Caco-2 (cell line): ENCODE measurements around the gene PSMG3. TPM values are rescaled to one million over a fixed set of nuclear protein-coding genes. Genes with fewer than 3 reads are reported as not detected.

Source experiments
- BruUV-seq: library from RNA; stranded (reverse); fragments of 400-500 nt; replicated peaks from 2 replicates; lab custom pipeline; 2021; lab: Mats Ljungman, UMichigan
- CTCF ChIA-PET: fragments of 300-600 bp; sonication (Branson Sonifier 250); formaldehyde crosslinking; loops from one replicate; lab custom pipeline; 2022; ENCODE audit warnings: antibody characterized with exemption; lab: Charles Lee
- POLR2A ChIA-PET: fragments of 300-600 bp; sonication (Branson Sonifier 250); formaldehyde crosslinking; loops from one replicate; lab custom pipeline; 2022; ENCODE audit warnings: antibody characterized with exemption; lab: Charles Lee
- DNase-seq, 2 experiments: peaks; one replicate each; pipeline versions ENCODE4 v3.0.0 to v3.0.0-alpha.2; 2020 to 2022
- H3K27me3 ChIP-seq: replicated peaks from 2 replicates; pipeline ENCODE4 v1.6.0; 2011; ENCODE audit warnings: low read length; ENCODE audit not compliant: control insufficient read depth, insufficient read depth
- H3K36me3 ChIP-seq: 2 replicates; pipeline ENCODE4 v1.5.1; 2011; ENCODE audit warnings: low read length; ENCODE audit not compliant: control insufficient read depth, insufficient read depth
- H3K4me1 ChIP-seq: fragments of 250-450 bp; sonication (Bioruptor Pico); 2 replicates; pipeline ENCODE4 v1.5.1; 2020; ENCODE audit warnings: mild to moderate bottlenecking
- H3K4me3 ChIP-seq: 2 replicates; pipeline ENCODE4 v1.5.1; 2011; ENCODE audit warnings: low read depth, mild to moderate bottlenecking, control low read depth, low read length
- H3K9me3 ChIP-seq: fragments of 250-450 bp; sonication (Bioruptor Pico); 2 replicates; pipeline ENCODE4 v1.5.1; 2020; ENCODE audit warnings: mild to moderate bottlenecking, moderate library complexity
- H3K27ac Mint-ChIP-seq: one replicate; pipeline ENCODE4 v1.8.0; 2022; ENCODE audit warnings: mixed read lengths; ENCODE audit not compliant: unreplicated experiment
- H3K27me3 Mint-ChIP-seq: one replicate; pipeline ENCODE4 v1.8.0; 2022; ENCODE audit warnings: mixed read lengths; ENCODE audit not compliant: insufficient read depth, unreplicated experiment
- H3K36me3 Mint-ChIP-seq: one replicate; pipeline ENCODE4 v1.8.0; 2022; ENCODE audit warnings: mild to moderate bottlenecking, mixed read lengths; ENCODE audit not compliant: insufficient read depth, unreplicated experiment
- H3K4me1 Mint-ChIP-seq: one replicate; pipeline ENCODE4 v1.8.0; 2022; ENCODE audit warnings: low read depth, mixed read lengths; ENCODE audit not compliant: unreplicated experiment
- H3K4me3 Mint-ChIP-seq: one replicate; pipeline ENCODE4 v1.8.0; 2022; ENCODE audit warnings: mild to moderate bottlenecking, moderate library complexity, mixed read lengths; ENCODE audit not compliant: unreplicated experiment
- H3K9me3 Mint-ChIP-seq: one replicate; pipeline ENCODE4 v1.8.0; 2022; ENCODE audit warnings: mixed read lengths; ENCODE audit not compliant: unreplicated experiment
- intact Hi-C: fragments of 100-400 bp; cut with micrococcal nuclease; formaldehyde crosslinking; loops from one replicate; pipeline ENCODE4 v1.10.0; 2022; ENCODE audit not compliant: unreplicated experiment
- total RNA-seq: library from RNA; stranded (reverse); gene quantifications from 2 replicates; pipeline ENCODE4 v1.2.3, GENCODE V29; 2022
- TF ChIP-seq, protein P1 (sequence below), 2 experiments: fragments of 200-600 bp in 1 of 2; IDR thresholded peaks; 1 replicate in 1 of 2; 2 replicates in 1 of 2; pipeline versions ENCODE4 v1.5.1 to v1.8.0; 2011 to 2022; ENCODE audit warnings: antibody characterized with exemption in 1 of 2, control low read depth in 1 of 2, inconsistent platforms in 1 of 2, low read depth in 1 of 2, low read length in 1 of 2, mild to moderate bottlenecking in 1 of 2, moderate library complexity in 1 of 2; ENCODE audit not compliant: insufficient read depth in 1 of 2, severe bottlenecking in 1 of 2, unreplicated experiment in 1 of 2

PSMG3 gene
- total RNA-seq, 1 experiment from 2014 or later = 35.1 TPM

DNA sequence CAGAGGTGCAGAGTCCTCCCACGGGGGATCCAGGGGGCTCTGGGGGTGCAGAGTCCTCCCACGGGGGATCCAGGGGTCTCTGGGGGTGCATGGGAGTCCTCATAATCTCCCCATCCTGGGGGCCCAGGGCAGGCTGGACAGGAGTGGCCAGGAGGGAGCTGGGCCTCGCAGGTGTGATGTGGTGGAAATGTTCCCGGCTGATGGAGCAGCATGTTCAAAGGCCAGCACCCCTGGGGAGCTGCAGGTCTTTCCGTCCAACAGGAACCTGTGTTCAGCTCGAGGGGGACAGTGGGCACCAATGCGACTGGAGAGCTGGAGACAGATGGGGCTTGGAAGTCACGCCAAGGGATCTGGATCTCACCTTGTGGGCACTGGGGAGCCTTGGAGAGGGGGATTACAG is 38.5 kb upstream of the PSMG3 start:
- no peaks in the 10 kb centered on the region for H3K9me3 Mint-ChIP-seq
- CTCF ChIA-PET = no interaction called here

DNA sequence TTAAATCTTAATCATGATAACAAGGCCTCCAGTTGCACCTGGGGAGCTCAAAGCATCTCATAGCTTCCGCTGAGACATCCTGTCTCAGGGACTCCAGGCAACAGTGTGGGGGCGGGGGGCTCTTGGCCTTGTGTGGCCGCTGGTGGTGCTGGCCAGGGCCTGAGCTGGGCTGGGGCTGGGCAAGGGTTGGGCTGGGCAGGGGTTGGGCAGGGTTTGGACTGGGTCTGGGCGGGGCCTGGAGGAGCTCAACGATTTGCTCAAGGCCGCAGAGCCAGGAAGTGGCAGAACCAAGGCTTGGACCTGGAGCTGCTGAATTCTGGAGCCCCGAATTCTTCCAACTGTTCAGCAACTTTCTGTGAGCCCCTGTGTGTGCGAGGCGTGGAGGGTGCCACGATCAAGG is 37.9 kb upstream of the PSMG3 start:
- H3K4me3 ChIP-seq = no peak overlapping the region
- CTCF ChIA-PET = no interaction called here
- H3K27me3 ChIP-seq = no peaks in the 10 kb centered on the region
- intact Hi-C loops = no loop called here
- Mint-ChIP-seq H3K4me3 (no peak overlapping the region), H3K9me3 (no peaks in the 10 kb centered on the region), H3K36me3 (no peaks in the 10 kb centered on the region), H3K4me1 (no peaks in the 10 kb centered on the region), H3K27me3 (peaks cover 16% of the 10 kb centered on the region), H3K27ac (no peak overlapping the region)
- BruUV-seq = no TSS peak
- TF ChIP-seq, protein P1, sequence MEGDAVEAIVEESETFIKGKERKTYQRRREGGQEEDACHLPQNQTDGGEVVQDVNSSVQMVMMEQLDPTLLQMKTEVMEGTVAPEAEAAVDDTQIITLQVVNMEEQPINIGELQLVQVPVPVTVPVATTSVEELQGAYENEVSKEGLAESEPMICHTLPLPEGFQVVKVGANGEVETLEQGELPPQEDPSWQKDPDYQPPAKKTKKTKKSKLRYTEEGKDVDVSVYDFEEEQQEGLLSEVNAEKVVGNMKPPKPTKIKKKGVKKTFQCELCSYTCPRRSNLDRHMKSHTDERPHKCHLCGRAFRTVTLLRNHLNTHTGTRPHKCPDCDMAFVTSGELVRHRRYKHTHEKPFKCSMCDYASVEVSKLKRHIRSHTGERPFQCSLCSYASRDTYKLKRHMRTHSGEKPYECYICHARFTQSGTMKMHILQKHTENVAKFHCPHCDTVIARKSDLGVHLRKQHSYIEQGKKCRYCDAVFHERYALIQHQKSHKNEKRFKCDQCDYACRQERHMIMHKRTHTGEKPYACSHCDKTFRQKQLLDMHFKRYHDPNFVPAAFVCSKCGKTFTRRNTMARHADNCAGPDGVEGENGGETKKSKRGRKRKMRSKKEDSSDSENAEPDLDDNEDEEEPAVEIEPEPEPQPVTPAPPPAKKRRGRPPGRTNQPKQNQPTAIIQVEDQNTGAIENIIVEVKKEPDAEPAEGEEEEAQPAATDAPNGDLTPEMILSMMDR (IDR thresholded peaks at IDR 0.05; ENCODE audit: insufficient read depth in 1 of 2, low read depth in 1 of 2, low read length in 1 of 2, severe bottlenecking in 1 of 2, unreplicated experiment in 1 of 2) = no peak
- H3K9me3 ChIP-seq = no peaks in the 10 kb centered on the region
- POLR2A ChIA-PET = no interaction called here
- DNase-seq = no peak
- H3K4me1 ChIP-seq = 0 out of 2 replicates have a peak, but pooled peaks cover 5% of the 10 kb centered on the region
- H3K36me3 ChIP-seq = no peaks in the 10 kb centered on the region

More for the DNA sequence above, 38.5 kb upstream of the PSMG3 start:
- Histone ChIP-seq H3K4me1 (0 out of 2 replicates have a peak, but pooled peaks cover 5% of the 10 kb centered on the region), H3K36me3 (no peaks in the 10 kb centered on the region), H3K27me3 (no peaks in the 10 kb centered on the region; the same call in 1 of the 2 replicates), H3K4me3 (no peak overlapping the region), H3K9me3 (no peaks in the 10 kb centered on the region)
- no peaks in the 10 kb centered on the region for H3K36me3 Mint-ChIP-seq
- H3K4me1 Mint-ChIP-seq = no peaks in the 10 kb centered on the region
- H3K4me3 Mint-ChIP-seq = no peak overlapping the region
- no peak for DNase-seq
- no TSS peak for BruUV-seq
- intact Hi-C loops = no loop called here
- H3K27me3 Mint-ChIP-seq = peaks cover 16% of the 10 kb centered on the region
- TF ChIP-seq, protein P1 (IDR thresholded peaks at IDR 0.05; ENCODE audit: insufficient read depth in 1 of 2, low read depth in 1 of 2, low read length in 1 of 2, severe bottlenecking in 1 of 2, unreplicated experiment in 1 of 2) = no peak
- POLR2A ChIA-PET = no interaction called here
- H3K27ac Mint-ChIP-seq = no peak overlapping the region

DNA sequence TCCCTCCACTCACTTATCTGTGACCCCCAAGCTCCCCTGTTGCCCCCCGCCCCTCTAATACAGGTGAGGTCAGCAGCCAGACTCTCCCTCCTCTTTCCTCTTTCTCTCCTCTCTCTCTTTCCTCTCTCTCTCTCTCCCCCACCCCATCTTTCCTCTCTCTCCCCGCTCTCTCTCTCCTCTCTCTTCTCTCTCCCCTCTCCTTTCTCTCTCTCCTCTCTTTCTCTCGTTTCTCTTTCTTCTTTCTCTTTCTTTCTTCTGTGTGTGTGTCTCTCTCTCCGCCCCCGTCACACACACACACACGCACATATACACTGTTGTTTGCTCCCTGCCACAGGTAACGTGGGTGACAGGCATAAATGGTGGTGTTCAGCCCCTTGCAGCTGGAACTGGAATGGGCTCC is 37.2 kb upstream of the PSMG3 start:
- H3K36me3 ChIP-seq = no peaks in the 10 kb centered on the region
- H3K4me1 ChIP-seq = 0 out of 2 replicates have a peak, but pooled peaks cover 5% of the 10 kb centered on the region
- H3K27ac Mint-ChIP-seq = no peak overlapping the region
- H3K36me3 Mint-ChIP-seq = no peaks in the 10 kb centered on the region
- ChIA-PET POLR2A (no interaction called here), CTCF (no interaction called here)
- intact Hi-C loops = no loop called here
- no peak for DNase-seq
- no peak overlapping the region for H3K4me3 Mint-ChIP-seq
- H3K9me3 Mint-ChIP-seq = no peaks in the 10 kb centered on the region
- no peaks in the 10 kb centered on the region for H3K27me3 ChIP-seq
- BruUV-seq = no TSS peak
- H3K9me3 ChIP-seq = no peaks in the 10 kb centered on the region
- no peaks in the 10 kb centered on the region for H3K4me1 Mint-ChIP-seq
- H3K27me3 Mint-ChIP-seq = peaks cover 16% of the 10 kb centered on the region
- H3K4me3 ChIP-seq = no peak overlapping the region
- TF ChIP-seq, protein P1 (IDR thresholded peaks at IDR 0.05; ENCODE audit: insufficient read depth in 1 of 2, low read depth in 1 of 2, low read length in 1 of 2, severe bottlenecking in 1 of 2, unreplicated experiment in 1 of 2) = no peak
